ENCODE results near the gene CLDN14.

Gene CLDN14

GRCh38 chr21:36429947-36430546, 49.9 kb downstream of the CLDN14 start:
- peak; percentile 91 to 93 for DNase-seq

- peak in 1 of 2 experiments; percentile 7 for DNase-seq
These were observed 51.0 kb downstream of the CLDN14 start for GRCh38 chr21:36428761-36429432.

- DNase-seq, result no peak
These were observed 52.4 kb downstream of the CLDN14 start for GRCh38 chr21:36427502-36427901.

- DNase-seq, result no peak
These were observed 54.6 kb downstream of the CLDN14 start for GRCh38 chr21:36425286-36425685.

GRCh38 chr21:36424592-36424991, 55.3 kb downstream of the CLDN14 start:
- no peak for DNase-seq

GRCh38 chr21:36423771-36424433, 56.0 kb downstream of the CLDN14 start:
- DNase-seq, result no peak

GRCh38 chr21:36422279-36423098, 57.4 kb downstream of the CLDN14 start:
- peak in 1 of 2 experiments; percentile 26 for DNase-seq

- no peak for DNase-seq
These were observed 59.2 kb downstream of the CLDN14 start for GRCh38 chr21:36420571-36421339.

GRCh38 chr21:36419996-36420395, 59.9 kb downstream of the CLDN14 start:
- peak; percentile 48 to 74 for DNase-seq

GRCh38 chr21:36419241-36419640, 60.7 kb downstream of the CLDN14 start:
- no peak for DNase-seq

GRCh38 chr21:36415375-36415774, 64.5 kb downstream of the CLDN14 start:
- no peak for DNase-seq

- no peak for DNase-seq
These were observed 67.0 kb downstream of the CLDN14 start for GRCh38 chr21:36412916-36413315.

GRCh38 chr21:36411301-36411700, 68.6 kb downstream of the CLDN14 start:
- DNase-seq, result no peak
